Effector memory CD4-positive, alpha-beta T cell (primary cell): ENCODE measurements around the gene BBLN.
A peak's percentile ranks its signal among the peaks of the same experiment; 100 is the strongest.

Source experiments
- DNase-seq, 3 donors: peaks; one replicate each; pipeline ENCODE4 v3.0.0-alpha.2; 2020
- H3K27ac ChIP-seq: 2 replicates; pipeline ENCODE4 v1.7.0; 2013; ENCODE audit warnings: mild to moderate bottlenecking, low read length, moderate library complexity; ENCODE audit not compliant: insufficient read depth, poor library complexity, severe bottlenecking
- H3K27me3 ChIP-seq: replicated peaks from 2 replicates; pipeline ENCODE4 v1.7.0; 2013; ENCODE audit warnings: mild to moderate bottlenecking, low read length; ENCODE audit not compliant: insufficient read depth, control insufficient read depth, poor library complexity, severe bottlenecking
- H3K36me3 ChIP-seq: 2 replicates; pipeline ENCODE4 v1.7.0; 2013; ENCODE audit warnings: mild to moderate bottlenecking, low read length, moderate library complexity; ENCODE audit not compliant: control insufficient read depth, insufficient read depth
- H3K4me1 ChIP-seq: 2 replicates; pipeline ENCODE4 v1.7.0; 2013; ENCODE audit warnings: low read length, mild to moderate bottlenecking; ENCODE audit not compliant: control insufficient read depth, insufficient read depth, poor library complexity, severe bottlenecking
- H3K4me3 ChIP-seq: 2 replicates; pipeline ENCODE4 v1.7.0; 2013; ENCODE audit warnings: low read length, low read depth, mild to moderate bottlenecking; ENCODE audit not compliant: insufficient read depth, poor library complexity, severe bottlenecking
- H3K9me3 ChIP-seq: 2 replicates; pipeline ENCODE4 v1.7.0; 2013; ENCODE audit warnings: mild to moderate bottlenecking, low read length, moderate library complexity; ENCODE audit not compliant: control insufficient read depth

Gene BBLN

DNA sequence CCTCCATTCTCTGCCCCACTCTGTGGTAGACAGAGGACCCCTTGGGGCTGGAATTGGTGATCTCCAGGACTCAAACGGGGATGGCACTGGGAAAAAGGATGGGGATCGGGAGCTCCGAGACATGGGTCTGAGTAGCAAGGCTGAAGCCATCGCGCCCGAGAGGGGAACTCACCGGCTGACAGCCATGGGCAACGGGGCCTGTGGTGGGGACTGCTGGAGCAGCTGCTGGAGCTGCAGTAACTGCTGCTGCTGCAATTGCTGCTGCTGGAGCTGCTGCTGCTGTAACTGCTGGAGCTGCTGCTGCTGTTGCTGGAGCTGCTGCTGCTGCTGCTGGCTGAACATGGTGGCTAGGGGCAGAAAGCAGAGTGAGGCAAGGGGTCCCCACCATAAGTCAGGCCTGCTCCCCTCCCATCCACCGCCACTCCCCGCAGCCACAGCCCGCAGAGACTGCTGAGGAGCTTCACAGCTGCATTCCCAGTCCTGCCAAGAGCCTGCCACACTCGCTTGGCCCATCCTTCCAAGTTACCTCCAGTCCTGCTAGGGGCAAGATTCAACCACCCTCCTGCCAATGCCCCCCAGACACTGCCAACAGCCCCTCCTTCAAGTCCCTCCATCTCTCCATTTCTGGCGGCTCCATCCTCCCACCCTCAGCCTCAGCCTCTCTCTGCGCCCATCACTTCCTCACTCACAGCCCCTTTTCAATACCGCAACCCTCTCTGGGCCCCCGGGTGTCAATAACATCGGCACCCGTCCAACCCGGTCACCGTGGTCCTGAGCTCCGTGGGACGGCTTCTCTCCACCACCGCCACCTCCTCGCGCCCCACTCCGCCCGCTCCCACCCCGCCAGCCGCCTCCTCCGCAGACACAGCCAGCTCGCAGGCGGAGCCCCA, 30.7 kb downstream of the BBLN start:
- peak in 1 of 3 donors; percentile 18 for DNase-seq
- Histone ChIP-seq H3K4me1 (peaks cover 19% of the 10 kb centered on the region), H3K27me3 (no peaks in the 10 kb centered on the region), H3K27ac (peak overlapping the region; percentile 68), H3K36me3 (peaks cover 9% of the 10 kb centered on the region), H3K4me3 (peak overlapping the region; percentile 76), H3K9me3 (no peaks in the 10 kb centered on the region)

DNA sequence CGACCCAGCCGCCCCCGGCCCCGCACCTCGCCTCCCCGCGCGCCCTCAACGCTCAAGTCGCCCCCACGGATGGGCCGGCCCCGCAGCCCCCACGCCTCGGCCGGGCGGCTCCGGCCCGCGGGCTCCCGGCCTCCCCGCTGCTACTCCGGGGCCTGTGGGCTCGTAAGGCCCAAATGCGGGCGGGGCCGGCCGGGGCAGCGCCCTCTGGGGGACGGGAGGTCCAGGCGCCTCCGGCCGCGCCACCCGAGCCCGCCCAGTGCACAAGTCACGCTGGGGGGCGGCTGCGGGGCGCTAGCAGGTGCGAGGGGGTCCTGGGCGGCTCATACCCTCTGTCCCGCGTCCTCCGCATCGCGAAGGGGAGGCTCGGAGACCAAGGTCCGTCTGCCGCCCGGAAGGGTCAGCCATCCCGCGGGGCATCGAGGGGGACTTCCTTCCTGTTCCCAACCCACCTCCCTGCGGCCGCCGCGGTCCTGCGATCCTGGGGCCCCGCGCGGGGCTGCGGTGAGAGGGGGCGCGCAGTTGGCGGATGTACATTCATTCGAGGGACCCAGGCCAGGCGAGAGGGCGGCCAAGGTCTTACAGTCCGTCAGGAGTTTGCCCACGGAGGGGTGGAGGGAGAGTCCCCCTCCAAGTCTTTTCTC, 31.5 kb downstream of the BBLN start, which contains the start of gene CIZ1:
Gene CIZ1 (minus strand): TSS at position 167 of the 641 bp plus-strand sequence. CDS start 715 bp downstream, outside the sequence.
- peaks cover 19% of the 10 kb centered on the region for H3K4me1 ChIP-seq
- peak within 1 kb of the TSS; percentile 68 for H3K27ac ChIP-seq
- no peaks in the 10 kb centered on the region for H3K9me3 ChIP-seq
- peak; percentile 46 to 54 (median 54) for DNase-seq
- H3K27me3 ChIP-seq, result no peaks in the 10 kb centered on the region
- peak within 1 kb of the TSS; percentile 76 for H3K4me3 ChIP-seq
- H3K36me3 ChIP-seq, result peaks cover 7% of the 10 kb centered on the region

DNA sequence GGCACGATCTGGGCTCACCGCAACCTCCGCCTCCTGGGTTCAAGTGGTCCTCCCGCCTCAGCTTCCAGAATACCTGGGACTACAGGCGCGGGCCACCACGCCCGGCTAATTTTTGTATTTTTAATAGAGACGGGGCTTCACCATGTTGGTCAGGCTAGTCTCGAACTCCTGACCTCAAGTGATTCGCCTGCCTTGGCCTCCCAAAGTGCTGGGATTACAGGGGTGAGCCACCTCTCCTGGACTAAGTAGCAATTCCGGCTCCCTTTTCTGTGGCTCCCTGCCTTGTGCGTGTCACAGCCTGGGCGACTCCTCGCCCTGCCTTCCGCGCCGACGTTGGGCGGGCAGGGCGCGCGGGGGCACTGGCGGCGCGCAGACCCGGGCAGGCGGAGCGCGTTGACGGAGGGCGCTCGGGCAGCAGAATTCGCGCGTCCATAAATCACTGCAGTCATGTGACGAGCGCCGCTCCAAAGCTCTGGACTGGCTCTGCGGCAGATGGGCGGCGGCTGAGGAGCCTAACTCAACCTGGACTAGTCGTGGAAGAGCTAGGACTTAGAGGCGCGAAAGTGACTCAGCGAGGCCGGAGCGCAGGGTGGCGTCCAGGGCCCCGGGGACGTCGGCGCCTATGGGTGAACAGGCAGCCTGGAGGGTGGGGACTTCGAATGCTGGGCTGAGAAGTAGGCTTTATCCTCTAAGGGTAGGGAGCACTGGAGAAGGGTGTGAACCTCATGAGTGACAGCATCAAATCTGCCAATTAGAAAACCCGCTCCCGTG, 32.7 kb downstream of the BBLN start:
- no peaks in the 10 kb centered on the region for H3K9me3 ChIP-seq
- H3K4me1 ChIP-seq, result peaks cover 19% of the 10 kb centered on the region
- peaks cover 5% of the 10 kb centered on the region for H3K36me3 ChIP-seq
- H3K27me3 ChIP-seq, result no peaks in the 10 kb centered on the region
- H3K4me3 ChIP-seq, result no peak overlapping the region
- no peak overlapping the region for H3K27ac ChIP-seq
- DNase-seq, result peak in 2 of 3 donors; percentile 18 to 33

DNA sequence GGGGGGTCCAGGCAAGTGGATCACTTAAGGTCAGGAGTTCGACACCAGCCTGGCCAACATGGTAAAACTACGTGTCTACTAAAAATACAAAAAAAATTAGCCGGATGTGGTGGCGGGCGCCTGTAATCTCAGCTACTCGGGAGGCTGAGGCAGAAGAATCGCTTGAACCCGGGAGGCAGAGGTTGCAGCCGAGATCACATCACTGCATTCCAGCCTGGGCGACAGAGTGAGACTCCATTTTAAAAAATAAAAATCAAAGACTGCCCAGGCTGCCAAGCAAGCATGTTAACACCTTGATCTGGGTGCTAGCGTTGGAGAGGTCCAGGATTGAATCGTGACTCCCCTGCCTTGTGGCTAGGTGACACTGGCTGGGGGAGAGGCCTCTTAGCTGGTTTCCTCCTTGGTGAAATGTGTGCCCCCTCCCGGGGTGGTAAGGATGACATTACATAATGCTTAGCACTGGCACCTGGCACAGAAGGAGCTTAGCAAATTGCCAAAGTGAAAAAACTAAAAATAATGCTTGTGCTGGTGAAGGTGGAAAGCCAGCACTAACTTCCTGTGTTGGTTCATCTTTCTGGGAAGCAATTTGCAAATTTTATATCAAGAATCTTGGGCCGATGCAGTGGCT, 33.5 kb downstream of the BBLN start:
- H3K9me3 ChIP-seq, result no peaks in the 10 kb centered on the region
- no peaks in the 10 kb centered on the region for H3K27me3 ChIP-seq
- no peak overlapping the region for H3K4me3 ChIP-seq
- H3K36me3 ChIP-seq, result no peaks in the 10 kb centered on the region
- H3K27ac ChIP-seq, result no peak overlapping the region
- H3K4me1 ChIP-seq, result peaks cover 19% of the 10 kb centered on the region
- no peak for DNase-seq

DNA sequence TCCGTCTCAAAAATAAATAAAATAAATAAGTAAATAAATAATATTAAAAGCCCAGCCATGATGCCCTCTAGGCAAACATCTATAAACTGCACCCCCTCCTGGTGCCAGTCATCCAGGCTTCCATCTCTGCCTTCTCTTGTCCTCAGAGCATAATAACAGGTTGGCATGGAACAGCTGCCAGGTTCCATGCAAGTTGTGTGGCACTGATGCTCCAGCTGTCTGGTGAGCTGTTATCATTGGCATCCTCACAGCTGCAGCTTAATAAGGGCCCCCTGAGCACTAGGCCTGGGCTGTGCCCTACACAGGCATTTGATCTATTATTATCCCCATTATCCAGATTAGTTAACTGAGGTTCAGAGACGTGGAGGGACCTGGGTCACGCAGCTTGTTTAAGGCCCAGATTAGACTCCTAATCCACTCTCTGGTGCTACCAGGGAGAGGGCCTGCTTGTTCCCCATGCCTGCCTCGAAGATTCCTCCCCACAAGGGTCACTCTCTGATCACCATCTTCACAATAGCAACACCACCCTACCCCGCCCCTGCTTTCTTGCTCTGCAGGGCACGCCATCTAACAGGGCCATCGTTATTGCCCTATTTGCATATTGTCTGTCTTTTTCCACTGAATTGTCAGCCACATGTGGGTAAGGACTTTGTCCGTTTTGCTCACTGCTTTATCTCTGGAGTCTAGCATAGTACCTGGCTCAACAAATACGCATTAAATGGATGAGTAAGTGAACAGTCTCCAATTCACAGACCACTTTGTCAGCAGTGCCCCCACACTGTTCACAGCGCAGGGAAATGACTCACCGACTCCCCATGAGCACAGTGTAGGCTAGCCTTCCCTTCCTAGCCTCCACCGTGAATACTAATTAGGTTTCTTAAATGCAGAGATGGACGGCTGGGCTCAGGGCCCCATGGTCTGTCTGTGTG, 41.6 kb downstream of the BBLN start:
- no peak for DNase-seq
- Histone ChIP-seq H3K27me3 (peaks cover 11% of the 10 kb centered on the region), H3K36me3 (no peaks in the 10 kb centered on the region)

DNA sequence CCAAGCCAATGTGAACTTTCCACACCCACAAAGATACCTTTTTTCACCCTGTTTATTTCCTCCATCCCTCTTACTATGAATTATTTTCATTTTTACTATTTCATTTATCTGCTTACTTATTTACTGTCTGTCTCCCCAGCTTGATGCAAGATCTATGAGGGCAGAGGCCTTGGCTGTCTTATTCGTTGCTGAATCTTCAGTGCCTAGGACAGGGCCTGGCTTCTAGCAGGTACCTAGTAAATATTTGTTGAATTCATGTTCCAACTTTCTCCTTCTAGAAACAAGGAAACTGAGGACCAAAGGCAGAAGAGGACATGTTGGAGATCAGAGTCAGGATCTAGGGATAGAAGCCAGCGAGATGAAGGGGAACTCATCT, 42.6 kb downstream of the BBLN start:
- Histone ChIP-seq H3K27me3 (peaks cover 11% of the 10 kb centered on the region), H3K36me3 (no peaks in the 10 kb centered on the region), H3K4me1 (peaks cover 12% of the 10 kb centered on the region), H3K4me3 (peak overlapping the region; percentile 33), H3K27ac (no peak overlapping the region), H3K9me3 (no peaks in the 10 kb centered on the region)
- DNase-seq, result no peak

More for the DNA sequence above, 41.6 kb downstream of the BBLN start:
- Histone ChIP-seq H3K4me1 (peaks cover 12% of the 10 kb centered on the region), H3K9me3 (no peaks in the 10 kb centered on the region), H3K4me3 (no peak overlapping the region), H3K27ac (no peak overlapping the region)

DNA sequence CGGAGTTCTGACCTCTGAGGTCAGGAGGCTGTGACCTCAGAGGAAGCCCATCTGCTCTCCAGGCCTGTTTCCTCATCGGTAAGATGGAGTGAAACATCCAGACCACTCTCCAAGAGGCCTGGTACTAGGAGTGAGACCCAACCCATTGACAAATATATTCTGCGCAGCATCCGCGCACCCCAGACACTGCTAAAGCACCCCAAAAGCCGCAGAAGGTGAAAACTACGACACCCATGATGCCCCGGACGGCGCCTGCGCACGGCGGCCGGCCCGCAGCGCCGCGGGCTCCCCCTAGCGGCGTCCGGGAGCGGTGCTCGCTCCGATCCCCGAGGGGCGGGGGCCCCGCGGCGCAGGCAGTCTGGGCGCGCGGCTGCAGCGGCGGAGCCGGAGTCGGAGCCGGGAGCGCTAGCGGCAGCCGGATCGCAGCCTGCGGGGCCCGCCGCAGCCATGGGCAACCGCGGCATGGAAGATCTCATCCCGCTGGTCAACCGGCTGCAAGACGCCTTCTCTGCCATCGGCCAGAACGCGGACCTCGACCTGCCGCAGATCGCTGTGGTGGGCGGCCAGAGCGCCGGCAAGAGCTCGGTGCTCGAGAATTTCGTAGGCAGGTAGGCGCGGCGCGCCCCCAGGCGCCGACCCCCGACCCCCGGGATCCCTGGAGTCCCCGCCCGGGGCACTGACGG, 43.1 kb downstream of the BBLN start, which contains the start of gene DNM1:
Gene DNM1 (plus strand): TSS at position 356 of the 683 bp plus-strand sequence. CDS start 92 bp downstream, at position 448.
- DNase-seq, result peak; percentile 56 to 65 (median 58)
- H3K9me3 ChIP-seq, result no peaks in the 10 kb centered on the region
- H3K4me3 ChIP-seq, result peak within 1 kb of the TSS; percentile 48
- H3K27me3 ChIP-seq, result peaks cover 11% of the 10 kb centered on the region
- H3K36me3 ChIP-seq, result no peaks in the 10 kb centered on the region
- peaks cover 12% of the 10 kb centered on the region for H3K4me1 ChIP-seq
- no peak within 1 kb of the TSS for H3K27ac ChIP-seq

DNA sequence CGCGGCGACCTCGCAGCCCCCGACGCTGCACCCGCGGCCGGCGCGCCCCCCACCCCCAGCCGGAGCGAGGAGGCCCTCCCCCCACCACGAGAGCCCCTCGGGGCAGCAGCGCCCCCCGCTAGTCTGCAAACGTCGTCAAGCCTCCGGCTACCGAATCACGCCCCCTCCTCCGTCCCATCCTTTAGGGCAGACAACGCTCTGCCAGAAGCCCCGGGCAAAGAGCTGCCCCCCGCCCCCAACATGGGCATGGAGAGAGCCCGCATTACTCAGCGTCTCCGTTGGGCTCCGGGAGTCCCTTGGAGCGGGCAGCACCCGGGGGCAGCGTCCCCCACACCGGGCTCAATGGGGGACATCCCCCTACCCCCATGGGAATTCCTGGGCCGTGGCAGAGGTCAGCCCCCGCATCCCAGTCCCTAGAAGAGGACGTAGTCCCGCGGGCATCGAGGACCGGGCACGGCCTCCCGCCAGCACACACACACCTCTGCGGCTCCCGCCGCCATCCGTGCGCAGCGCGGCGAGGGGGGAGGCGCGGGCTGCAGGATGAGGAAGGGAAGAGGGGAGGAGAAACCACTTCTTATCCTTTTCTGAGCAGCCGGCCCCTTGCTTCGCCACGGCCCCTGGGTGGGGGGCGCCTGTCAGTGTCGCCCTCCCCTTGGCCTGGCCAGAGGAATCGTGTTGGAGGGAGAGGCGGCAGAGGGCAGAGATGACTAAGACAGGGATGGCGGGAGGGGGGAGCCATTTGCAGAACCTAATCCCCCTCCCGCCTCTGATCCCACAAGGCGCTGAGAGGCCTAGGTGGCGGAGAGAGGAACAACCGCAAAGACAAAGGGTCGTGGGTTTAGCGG, 43.9 kb downstream of the BBLN start:
- peaks cover 11% of the 10 kb centered on the region for H3K27me3 ChIP-seq
- no peak for DNase-seq
- H3K4me1 ChIP-seq, result peaks cover 12% of the 10 kb centered on the region
- H3K36me3 ChIP-seq, result no peaks in the 10 kb centered on the region
- H3K9me3 ChIP-seq, result no peaks in the 10 kb centered on the region
- H3K27ac ChIP-seq, result no peak overlapping the region
- H3K4me3 ChIP-seq, result peak overlapping the region; percentile 48
